Body of pancreas (tissue), 4 donors: ENCODE measurements around the gene PPP1R9A.

Experiments
- CTCF ChIP-seq, 7 experiments: fragments of 450-650 bp in 4 of 7; fragments of 200-600 bp in 3 of 7; sonication (generic) in 3 of 7; IDR thresholded peaks; one replicate each; pipeline ENCODE4 v1.5.1; 2016 to 2019; ENCODE audit warnings: antibody characterized with exemption in 7 of 7
- POLR2A ChIP-seq, 3 donors: fragments of 450-650 bp; IDR thresholded peaks; one replicate each; pipeline ENCODE4 v1.6.1; 2016; ENCODE audit warnings: antibody characterized with exemption in 3 of 3, mild to moderate bottlenecking in 2 of 3

DNA sequence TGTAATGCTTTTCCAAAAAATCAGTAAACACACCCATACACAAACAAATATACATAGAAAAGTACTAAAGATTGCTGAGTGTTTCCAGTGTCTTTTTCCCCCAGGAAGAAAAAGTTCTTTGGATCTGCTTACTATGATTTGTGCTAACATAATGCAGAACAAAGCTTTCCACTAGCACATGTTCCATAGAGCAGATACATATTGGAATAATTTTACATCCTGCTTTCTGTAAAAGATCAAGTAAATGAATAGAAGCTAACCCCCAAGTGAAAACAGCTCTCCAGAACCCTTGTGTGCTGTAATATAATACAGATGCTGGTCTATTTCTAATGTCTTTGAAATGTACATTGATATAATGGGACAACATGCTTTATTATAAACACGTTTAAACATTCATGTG, 291.5 kb downstream of the PPP1R9A start:
- TF ChIP-seq POLR2A (IDR thresholded peaks at IDR 0.05) (no peak), CTCF (IDR thresholded peaks at IDR 0.05) (no peak)
